Measurements from ENCODE around the gene CACNB4.

CACNB4 gene

DNA sequence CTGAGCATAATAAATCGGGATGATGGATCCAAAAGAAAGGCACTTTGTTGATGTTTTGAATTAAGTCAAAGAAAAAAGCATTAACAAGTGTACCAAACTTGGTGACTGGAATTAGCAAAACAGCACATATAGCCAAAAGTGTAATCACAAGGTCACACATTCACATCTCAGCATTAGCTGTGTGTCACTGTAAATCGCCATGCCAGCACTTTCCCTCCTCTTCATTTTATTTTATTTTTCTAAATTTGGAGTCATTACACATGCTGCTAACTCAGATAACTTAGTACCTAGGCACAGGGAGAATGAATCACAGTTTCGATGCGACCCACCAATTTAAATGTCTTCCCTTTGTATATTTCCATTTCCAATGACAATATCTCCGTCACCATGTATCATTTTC lies 111.4 kb downstream of the CACNB4 start:
- TF ChIP-seq SIN3A (IDR thresholded peaks at IDR 0.05; ENCODE audit: borderline replicate concordance, insufficient read depth, low read length) (no peak), POLR2AphosphoS5 (IDR thresholded peaks at IDR 0.05; ENCODE audit: low read depth, low read length) (no peak)
- TF ChIP-seq, protein P1, sequence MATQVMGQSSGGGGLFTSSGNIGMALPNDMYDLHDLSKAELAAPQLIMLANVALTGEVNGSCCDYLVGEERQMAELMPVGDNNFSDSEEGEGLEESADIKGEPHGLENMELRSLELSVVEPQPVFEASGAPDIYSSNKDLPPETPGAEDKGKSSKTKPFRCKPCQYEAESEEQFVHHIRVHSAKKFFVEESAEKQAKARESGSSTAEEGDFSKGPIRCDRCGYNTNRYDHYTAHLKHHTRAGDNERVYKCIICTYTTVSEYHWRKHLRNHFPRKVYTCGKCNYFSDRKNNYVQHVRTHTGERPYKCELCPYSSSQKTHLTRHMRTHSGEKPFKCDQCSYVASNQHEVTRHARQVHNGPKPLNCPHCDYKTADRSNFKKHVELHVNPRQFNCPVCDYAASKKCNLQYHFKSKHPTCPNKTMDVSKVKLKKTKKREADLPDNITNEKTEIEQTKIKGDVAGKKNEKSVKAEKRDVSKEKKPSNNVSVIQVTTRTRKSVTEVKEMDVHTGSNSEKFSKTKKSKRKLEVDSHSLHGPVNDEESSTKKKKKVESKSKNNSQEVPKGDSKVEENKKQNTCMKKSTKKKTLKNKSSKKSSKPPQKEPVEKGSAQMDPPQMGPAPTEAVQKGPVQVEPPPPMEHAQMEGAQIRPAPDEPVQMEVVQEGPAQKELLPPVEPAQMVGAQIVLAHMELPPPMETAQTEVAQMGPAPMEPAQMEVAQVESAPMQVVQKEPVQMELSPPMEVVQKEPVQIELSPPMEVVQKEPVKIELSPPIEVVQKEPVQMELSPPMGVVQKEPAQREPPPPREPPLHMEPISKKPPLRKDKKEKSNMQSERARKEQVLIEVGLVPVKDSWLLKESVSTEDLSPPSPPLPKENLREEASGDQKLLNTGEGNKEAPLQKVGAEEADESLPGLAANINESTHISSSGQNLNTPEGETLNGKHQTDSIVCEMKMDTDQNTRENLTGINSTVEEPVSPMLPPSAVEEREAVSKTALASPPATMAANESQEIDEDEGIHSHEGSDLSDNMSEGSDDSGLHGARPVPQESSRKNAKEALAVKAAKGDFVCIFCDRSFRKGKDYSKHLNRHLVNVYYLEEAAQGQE (IDR thresholded peaks at IDR 0.05; ENCODE audit: insufficient read depth in 1 of 2, low read depth in 2 of 2, low read length in 2 of 2) = no peak

- TF ChIP-seq POLR2AphosphoS5 (IDR thresholded peaks at IDR 0.05; ENCODE audit: low read depth, low read length) (no peak), FOXP2 (optimal IDR thresholded peaks at IDR 0.05; ENCODE audit: borderline replicate concordance, extremely low read depth, extremely low read length, insufficient read depth) (no peak), SIN3A (IDR thresholded peaks at IDR 0.05; ENCODE audit: borderline replicate concordance, insufficient read depth, low read length) (no peak), TAF1 (IDR thresholded peaks at IDR 0.05; ENCODE audit: borderline replicate concordance, insufficient read depth, low read length) (no peak)
- TF ChIP-seq, protein P1 (IDR thresholded peaks at IDR 0.05; ENCODE audit: insufficient read depth in 1 of 2, low read depth in 2 of 2, low read length in 2 of 2) = no peak
Observed at GRCh38 chr2:151984424-151985083, 114.3 kb downstream of the CACNB4 start.

GRCh38 chr2:151983221-151983620 lies 115.6 kb downstream of the CACNB4 start:
- TF ChIP-seq SIN3A (IDR thresholded peaks at IDR 0.05; ENCODE audit: borderline replicate concordance, insufficient read depth, low read length) (no peak), POLR2AphosphoS5 (IDR thresholded peaks at IDR 0.05; ENCODE audit: low read depth, low read length) (no peak), TAF1 (IDR thresholded peaks at IDR 0.05; ENCODE audit: borderline replicate concordance, insufficient read depth, low read length) (no peak), FOXP2 (optimal IDR thresholded peaks at IDR 0.05; ENCODE audit: borderline replicate concordance, extremely low read depth, extremely low read length, insufficient read depth) (no peak)
- TF ChIP-seq, protein P1 (IDR thresholded peaks at IDR 0.05; ENCODE audit: insufficient read depth in 1 of 2, low read depth in 2 of 2, low read length in 2 of 2) = no peak

- no peak for TF ChIP-seq TAF1 (IDR thresholded peaks at IDR 0.05; ENCODE audit: borderline replicate concordance, insufficient read depth, low read length)
- TF ChIP-seq, protein P1 (IDR thresholded peaks at IDR 0.05; ENCODE audit: insufficient read depth in 1 of 2, low read depth in 2 of 2, low read length in 2 of 2) = no peak
- no peak for TF ChIP-seq FOXP2 (optimal IDR thresholded peaks at IDR 0.05; ENCODE audit: borderline replicate concordance, extremely low read depth, extremely low read length, insufficient read depth)
- TF ChIP-seq SIN3A (IDR thresholded peaks at IDR 0.05; ENCODE audit: borderline replicate concordance, insufficient read depth, low read length) = no peak
- no peak for TF ChIP-seq POLR2AphosphoS5 (IDR thresholded peaks at IDR 0.05; ENCODE audit: low read depth, low read length)
Observed at GRCh38 chr2:151981886-151982285, 117.0 kb downstream of the CACNB4 start.

DNA sequence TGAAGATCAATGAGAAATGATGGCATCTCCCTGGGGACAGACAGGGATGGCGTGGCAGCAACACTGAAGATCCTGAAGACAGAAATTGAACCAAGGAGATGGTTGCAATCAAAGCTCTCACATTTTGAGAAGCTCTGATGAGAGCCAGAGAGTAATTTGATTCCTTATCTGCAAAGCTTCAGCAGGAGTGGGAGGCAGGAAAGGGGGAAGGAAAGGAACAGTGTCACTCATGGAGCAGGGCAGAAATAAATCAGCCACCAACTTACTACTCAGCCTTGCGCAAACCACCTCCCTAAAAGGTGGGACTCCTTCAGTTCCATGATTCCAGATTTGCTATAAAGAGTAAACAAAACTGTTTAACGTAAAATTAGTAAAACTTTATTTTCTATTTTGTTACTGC lies 119.2 kb downstream of the CACNB4 start:
- TF ChIP-seq, protein P1 (IDR thresholded peaks at IDR 0.05; ENCODE audit: insufficient read depth in 1 of 2, low read depth in 2 of 2, low read length in 2 of 2) = no peak
- TF ChIP-seq POLR2AphosphoS5 (IDR thresholded peaks at IDR 0.05; ENCODE audit: low read depth, low read length) = no peak
- no peak for TF ChIP-seq FOXP2 (optimal IDR thresholded peaks at IDR 0.05; ENCODE audit: borderline replicate concordance, extremely low read depth, extremely low read length, insufficient read depth)

Measured in PFSK-1 (cell line).